Urothelium cell line (cell line): ENCODE measurements around the gene UBE2K.
"Not testable (repeated sequence)": the region's sequence is repeated elsewhere in the genome, so short reads cannot be mapped to it uniquely, and the experiment has no call there.

Experiments
- DNase-seq: peaks from one replicate; pipeline ENCODE4 v3.0.0; 2011; ENCODE audit warnings: low spot score, mixed read lengths
- FAIRE-seq: peaks from 2 replicates; lab custom pipeline; 2011; peaks lifted over from hg19 to GRCh38; lab: Jason Lieb, UNC

Gene UBE2K

DNA sequence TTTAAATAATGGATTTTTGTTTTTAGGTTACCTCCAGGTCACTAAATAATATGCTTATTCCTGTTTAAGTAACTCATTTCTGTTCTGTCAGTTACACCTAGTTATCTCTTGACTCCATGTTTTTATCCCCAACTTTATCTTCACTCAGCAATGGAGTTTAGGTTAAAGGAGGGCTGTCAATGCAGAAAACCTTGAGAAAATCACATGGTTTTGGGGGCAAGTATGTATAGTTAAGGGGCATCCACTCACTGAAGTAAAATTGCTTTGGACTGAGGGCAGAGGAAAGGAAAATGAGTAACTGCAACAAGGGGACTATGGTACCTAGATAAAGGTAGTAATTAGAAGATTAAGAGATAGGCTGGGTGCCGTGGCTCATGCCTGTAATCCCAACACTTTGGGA, 87.1 kb downstream of the UBE2K start:
- DNase-seq (no peak), FAIRE-seq (no peak)

GRCh38 chr4:39786838-39787237, 88.9 kb downstream of the UBE2K start:
- no peak for FAIRE-seq
- DNase-seq = no peak

DNA sequence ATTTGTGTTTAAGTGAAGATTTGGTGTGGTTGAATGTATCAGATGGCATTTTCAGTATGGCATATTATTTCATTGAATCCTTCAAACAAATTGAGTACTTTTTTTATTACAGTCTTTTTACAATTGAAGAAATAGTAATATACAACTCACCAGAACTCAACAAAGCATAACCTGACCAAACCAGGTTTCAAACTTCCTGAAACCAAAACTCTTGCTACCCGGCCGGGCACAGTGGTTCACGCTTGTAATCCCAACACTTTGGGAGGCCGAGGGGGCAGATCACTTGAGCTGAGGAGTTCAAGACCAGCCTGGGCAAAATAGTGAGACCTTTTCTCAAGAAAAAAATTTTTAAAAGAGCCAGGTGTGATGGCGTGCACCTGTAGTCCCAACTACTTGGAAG, 94.2 kb downstream of the UBE2K start:
- no peak for FAIRE-seq
- DNase-seq = no peak

DNA sequence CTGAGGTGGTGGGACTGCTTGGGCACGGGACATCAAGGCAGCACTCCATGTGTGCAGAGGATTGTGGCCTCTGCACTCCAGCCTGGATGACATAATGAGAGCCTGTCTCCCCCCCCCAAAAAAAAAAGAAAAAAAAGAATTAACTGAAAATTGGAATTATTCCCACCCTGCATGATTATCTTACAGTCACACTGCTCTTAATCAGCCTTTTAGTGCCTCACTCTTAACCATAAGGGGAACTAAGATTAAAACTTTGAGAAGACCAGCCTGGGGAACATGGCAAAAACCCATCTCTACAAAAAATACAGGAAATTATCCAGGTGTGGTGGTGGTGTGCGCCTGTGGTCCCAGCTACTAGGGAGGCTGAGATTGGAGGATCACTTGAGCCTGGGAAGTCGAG, 94.6 kb downstream of the UBE2K start:
- DNase-seq (no peak), FAIRE-seq (no peak)

- not testable (repeated sequence) for DNase-seq, FAIRE-seq
Observed at GRCh38 chr4:39792976-39793375, 95.0 kb downstream of the UBE2K start.

DNA sequence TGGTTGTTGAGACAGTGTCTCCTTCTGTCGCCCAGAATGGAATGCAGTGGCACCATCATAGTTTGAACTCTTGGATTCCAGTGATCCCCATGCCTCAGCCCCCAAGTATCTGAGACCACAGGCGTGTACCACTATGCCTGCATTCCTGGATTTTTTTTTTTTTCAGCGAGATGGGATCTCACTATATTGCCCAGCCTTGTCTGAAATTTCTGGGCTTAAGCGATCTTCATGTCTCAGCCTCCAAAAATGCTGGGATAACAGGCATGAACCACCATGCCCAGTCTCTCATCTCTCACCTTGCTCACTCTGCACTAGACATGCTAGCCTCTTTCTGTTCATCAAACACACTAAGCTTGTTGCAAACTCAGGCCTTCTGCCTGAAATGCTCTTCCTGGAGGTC, 104.1 kb downstream of the UBE2K start:
- FAIRE-seq = no peak
- DNase-seq = no peak

DNA sequence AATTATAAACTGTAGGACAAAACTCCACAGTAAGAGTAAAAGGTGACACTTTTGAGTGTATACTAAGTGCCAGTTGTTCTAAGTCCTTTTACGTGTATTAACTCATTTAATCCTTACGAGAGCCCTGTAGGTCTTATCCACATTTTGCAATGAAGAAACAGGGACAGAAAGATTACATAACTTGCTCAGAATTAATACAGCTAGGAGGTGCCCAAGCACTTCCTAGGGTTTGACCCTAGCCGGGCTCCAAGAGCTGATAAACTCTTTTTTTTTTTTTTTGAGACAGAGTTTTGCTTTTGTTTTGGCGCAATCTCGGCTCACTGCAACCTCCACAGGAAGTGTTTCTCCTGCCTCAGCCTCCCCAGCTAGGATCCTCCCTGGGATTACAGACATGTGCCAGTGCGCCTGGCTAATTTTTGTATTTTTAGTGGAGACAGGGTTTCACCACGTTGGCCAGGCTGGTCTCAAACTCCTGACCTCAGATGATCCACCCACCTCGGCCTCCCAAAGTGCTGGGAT, 110.4 kb downstream of the UBE2K start:
- DNase-seq (no peak), FAIRE-seq (no peak)

DNA sequence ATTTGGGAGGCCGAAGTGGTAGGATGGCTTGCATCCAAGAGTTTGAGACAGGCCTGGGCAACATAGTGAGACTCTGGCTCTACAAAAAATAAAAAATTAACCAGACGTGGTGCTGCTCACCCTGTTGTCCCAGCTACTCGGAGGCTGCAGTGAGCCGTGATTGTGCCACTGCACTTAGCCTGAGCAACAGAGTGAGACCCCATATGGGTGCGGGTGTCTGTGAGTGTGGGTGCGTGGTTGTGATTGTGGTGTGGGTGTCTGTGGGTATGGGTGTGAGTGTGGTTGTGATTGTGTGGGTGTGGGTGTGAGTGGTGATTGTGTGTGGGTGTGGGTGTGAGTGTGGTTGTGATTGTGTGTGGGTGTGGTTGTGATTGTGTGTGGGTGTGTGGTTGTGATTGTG, 114.6 kb downstream of the UBE2K start:
- DNase-seq (no peak), FAIRE-seq (no peak)

DNA sequence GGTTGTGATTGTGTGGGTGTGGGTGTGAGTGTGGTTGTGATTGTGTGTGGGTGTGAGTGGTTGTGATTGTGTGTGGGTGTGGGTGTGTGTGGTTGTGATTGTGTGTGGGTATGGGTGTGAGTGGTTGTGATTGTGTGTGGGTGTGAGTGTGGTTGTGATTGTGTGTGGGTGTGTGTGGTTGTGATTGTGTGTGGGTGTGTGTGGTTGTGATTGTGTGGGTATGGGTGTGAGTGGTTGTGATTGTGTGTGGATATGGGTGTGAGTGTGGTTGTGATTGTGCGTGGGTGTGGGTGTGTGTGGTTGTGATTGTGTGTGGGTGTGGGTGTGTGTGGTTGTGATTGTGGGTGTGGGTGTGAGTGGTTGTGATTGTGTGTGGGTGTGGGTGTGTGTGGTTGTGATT, 115.1 kb downstream of the UBE2K start:
- DNase-seq, FAIRE-seq: not testable (repeated sequence)

- DNase-seq, FAIRE-seq: not testable (repeated sequence)
Observed at GRCh38 chr4:39813761-39814160, 115.8 kb downstream of the UBE2K start.

DNA sequence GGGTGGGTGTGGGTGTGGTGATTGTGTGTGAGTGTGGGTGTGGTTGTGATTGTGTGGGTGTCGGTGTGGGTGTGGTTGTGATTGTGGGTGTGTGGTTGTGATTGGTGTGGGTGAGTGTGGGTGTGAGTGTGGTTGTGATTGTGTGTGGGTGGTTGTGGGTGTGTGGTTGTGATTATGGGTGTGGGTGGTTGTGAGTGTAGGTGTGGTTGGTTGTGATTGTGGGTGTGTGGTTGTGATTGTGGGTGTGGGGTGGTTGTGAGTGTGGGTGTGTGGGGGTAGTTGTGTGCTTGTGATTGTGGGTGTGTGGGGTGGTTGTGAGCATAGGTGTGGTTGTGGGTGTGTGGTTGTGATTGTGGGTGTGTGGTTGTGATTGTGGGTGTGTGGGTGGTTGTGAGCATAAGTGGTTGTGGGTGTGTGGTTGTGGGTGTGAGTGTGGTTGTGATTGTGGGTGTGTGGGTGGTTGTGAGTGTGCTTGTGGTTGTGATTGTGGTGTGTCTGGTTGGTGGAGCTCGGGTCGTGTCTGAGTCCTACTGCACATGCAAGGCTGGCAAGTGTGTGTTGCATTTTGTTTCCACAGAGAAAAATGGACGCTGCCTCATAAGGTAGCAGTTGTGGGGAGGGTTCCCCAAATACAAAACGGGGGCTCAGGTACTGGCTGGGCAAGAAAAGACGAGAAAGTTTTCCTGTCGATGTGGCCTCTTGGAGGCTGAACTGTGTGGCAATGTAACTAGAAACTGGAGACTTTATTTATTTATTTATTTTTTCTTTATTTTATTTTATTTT, 116.7 kb downstream of the UBE2K start:
- DNase-seq (peak; percentile 63), FAIRE-seq (no peak)

DNA sequence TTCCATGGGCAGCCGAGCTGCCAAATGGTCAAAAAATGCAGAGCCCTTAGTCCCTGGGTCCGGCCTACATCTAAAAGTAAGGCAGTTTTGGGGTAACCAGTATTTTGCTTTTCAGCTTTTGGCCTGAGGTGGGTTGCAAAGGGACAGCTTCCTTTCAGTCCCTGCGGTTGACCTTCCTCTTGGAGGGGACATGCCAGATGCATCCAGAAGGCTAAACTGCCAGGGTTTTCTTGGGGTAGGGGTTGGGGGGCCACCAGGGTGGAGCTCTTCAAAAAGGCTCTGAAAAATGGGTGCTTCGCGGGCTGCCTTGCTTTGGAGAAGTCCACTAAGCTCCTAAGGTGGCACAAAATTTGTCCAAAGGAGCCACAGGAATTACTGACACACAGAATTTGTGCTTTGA, 120.7 kb downstream of the UBE2K start:
- FAIRE-seq = no peak
- DNase-seq = no peak

DNA sequence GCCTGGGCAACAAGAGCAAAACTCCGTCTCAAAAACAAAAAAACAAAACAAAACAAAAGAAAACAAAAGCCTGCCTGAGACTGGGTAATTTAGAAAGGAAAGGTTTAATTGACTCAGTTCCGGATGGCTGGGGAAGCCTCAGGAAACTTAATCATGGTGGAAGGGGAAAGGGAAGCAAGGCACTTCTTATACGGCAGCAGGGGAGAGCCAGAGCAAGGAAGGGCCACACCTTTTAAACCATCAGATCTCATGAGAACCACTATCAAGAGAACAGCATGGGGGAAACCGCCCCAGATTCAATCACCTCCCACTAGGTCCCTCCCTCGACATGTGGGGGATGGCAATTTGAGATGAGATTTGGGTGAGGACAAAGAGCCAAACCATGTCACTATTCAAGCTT, 122.2 kb downstream of the UBE2K start:
- FAIRE-seq (no peak), DNase-seq (no peak)

GRCh38 chr4:39821951-39822350, 124.0 kb downstream of the UBE2K start:
- FAIRE-seq = no peak
- no peak for DNase-seq

GRCh38 chr4:39822662-39823061, 124.7 kb downstream of the UBE2K start:
- FAIRE-seq (no peak), DNase-seq (no peak)

GRCh38 chr4:39823191-39823590, 125.3 kb downstream of the UBE2K start:
- FAIRE-seq = no peak

GRCh38 chr4:39825090-39825489, 127.2 kb downstream of the UBE2K start:
- DNase-seq (no peak), FAIRE-seq (no peak)

More at GRCh38 chr4:39823191-39823590, 125.3 kb downstream of the UBE2K start:
- DNase-seq = no peak

DNA sequence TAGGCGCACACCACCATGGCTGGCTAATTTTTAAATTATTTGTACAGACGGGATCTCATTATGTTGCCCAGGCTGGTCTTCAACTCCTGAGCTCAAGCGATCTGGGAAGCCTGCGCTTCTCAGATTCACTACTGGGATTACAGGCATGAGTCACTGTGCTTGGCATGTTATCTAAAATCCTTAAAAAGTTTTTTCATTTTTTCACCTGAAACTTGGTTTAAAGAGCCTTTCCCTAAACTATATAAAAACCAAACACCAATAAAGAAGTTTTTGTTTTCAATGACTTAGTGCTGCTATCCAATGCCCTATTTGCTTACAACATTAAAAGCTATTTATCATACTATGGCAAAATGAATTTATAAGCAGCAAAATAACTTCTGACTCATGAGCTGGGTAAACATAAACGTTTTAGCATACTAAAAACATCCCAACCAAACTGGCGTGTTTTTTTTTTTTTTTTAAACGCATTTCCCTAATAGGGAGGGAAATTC, 127.8 kb downstream of the UBE2K start:
- FAIRE-seq (no peak), DNase-seq (no peak)
